ENCODE data around the gene ATF6. TPM values are rescaled to one million over a fixed set of nuclear protein-coding genes. Genes with fewer than 3 reads are reported as not detected.
A peak's percentile ranks its signal among the peaks of the same experiment; 100 is the strongest.
"Not testable (repeated sequence)": the region's sequence is repeated elsewhere in the genome, so short reads cannot be mapped to it uniquely, and the experiment has no call there.

Gene ATF6
- total RNA-seq, 1 donor from 2014 or later: 29.6 TPM

DNA sequence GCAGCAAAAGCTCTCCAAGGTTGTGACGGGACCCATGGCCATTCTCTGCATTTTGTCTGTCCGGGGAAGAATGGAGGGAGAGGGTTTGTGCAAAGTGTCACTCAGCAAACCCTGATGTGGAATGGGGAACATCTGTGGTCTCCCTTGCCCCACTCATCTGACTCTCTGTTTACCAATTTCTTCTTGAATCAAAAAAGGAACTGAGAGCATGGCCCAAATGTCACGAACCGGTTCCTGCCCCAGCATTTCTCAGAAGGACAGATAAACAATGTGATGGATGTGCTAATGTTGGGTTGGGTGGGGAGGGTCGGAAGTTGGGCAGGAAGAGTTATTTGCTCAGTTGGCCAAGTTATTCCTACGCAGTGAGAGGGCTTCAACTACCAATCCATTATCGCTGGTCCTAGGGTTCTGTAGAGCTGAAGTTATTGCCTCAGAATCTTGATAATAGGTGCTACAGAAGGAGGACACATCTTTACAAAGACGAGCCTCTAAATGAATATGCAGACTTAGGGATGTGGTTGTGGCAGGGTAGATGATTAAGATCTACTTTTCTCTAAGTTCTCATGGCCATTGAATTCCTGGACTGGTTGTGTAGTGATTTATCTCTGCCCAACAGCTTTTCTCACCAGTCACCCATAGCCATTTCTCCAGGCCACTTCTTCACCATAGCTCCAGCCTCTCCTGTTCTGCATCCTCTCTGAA is 26.1 kb upstream of the ATF6 start:
- H3K36me3 Mint-ChIP-seq (ENCODE audit: low read depth): no peaks in the 10 kb centered on the region
- DNase-seq (ENCODE audit: low spot score): no peak
- no peak overlapping the region for H3K4me3 Mint-ChIP-seq (ENCODE audit: low read depth)
- intact Hi-C loops (cut with micrococcal nuclease): loop anchor here (2.0 to 5.0 kb wide), 4 partner anchors 13 to 199 kb away; no protein-coding TSS in a partner anchor
- peaks cover 53% of the 10 kb centered on the region for H3K4me1 Mint-ChIP-seq (ENCODE audit: low read depth)
- no peaks in the 10 kb centered on the region for H3K9me3 Mint-ChIP-seq
- peaks cover 24% of the 10 kb centered on the region for H3K27me3 Mint-ChIP-seq (ENCODE audit: low read depth)
- no peak overlapping the region for H3K27ac Mint-ChIP-seq

DNA sequence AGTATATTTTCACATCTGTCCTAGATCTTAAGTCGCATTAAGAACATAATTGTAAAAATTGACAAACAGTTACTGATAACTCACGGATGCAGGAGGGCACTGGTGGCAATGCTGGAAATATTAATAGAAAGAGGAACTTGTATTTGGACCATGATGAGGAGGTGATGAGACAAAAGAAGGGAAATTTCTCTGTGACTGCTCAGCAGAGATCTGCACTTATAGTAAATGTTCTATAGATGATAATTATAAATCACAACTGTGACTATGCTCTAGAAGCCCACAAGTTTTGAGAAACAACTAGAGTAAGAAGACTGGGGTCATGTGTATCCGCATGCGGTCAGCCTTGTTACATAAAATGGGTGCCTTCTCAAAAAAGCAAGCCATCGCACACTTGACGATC is 25.2 kb upstream of the ATF6 start:
- H3K4me1 Mint-ChIP-seq (ENCODE audit: low read depth): peaks cover 55% of the 10 kb centered on the region
- intact Hi-C loops (cut with micrococcal nuclease): loop anchor here (1.0 to 5.0 kb wide), 5 partner anchors 14 to 254 kb away; no protein-coding TSS in a partner anchor

DNA sequence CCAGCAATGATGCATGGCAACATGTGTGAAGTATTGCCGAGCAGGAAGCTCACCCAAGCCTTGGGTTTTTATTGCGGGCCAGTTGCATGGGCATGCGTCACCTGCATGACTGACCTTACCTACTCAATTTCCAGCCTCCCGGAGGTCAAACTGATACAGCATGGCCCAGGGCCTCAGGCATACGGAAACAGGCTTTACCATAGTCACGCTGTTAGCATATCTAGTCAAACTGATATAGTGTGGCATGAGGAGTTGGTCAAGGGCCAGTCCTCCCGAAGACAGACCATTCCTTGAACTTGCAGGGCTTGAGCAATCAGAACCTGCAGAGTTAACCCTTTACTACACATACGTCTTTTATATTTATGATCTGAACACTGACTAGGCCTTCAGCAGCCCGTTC is 22.9 kb upstream of the ATF6 start:
- Mint-ChIP-seq H3K27ac (no peak overlapping the region), H3K4me3 (ENCODE audit: low read depth) (no peak overlapping the region), H3K27me3 (ENCODE audit: low read depth) (peaks cover 20% of the 10 kb centered on the region), H3K4me1 (ENCODE audit: low read depth) (peaks cover 53% of the 10 kb centered on the region), H3K36me3 (ENCODE audit: low read depth) (no peaks in the 10 kb centered on the region), H3K9me3 (no peaks in the 10 kb centered on the region)
- intact Hi-C loops (cut with micrococcal nuclease): loop anchor here (5.0 kb wide), 2 partner anchors 96 to 176 kb away; no protein-coding TSS in a partner anchor
- DNase-seq (ENCODE audit: low spot score): no peak

More for the DNA sequence above, 25.2 kb upstream of the ATF6 start:
- Mint-ChIP-seq H3K27ac (no peak overlapping the region), H3K4me3 (ENCODE audit: low read depth) (no peak overlapping the region), H3K27me3 (ENCODE audit: low read depth) (peaks cover 21% of the 10 kb centered on the region), H3K36me3 (ENCODE audit: low read depth) (no peaks in the 10 kb centered on the region), H3K9me3 (no peaks in the 10 kb centered on the region)
- no peak for DNase-seq (ENCODE audit: low spot score)

DNA sequence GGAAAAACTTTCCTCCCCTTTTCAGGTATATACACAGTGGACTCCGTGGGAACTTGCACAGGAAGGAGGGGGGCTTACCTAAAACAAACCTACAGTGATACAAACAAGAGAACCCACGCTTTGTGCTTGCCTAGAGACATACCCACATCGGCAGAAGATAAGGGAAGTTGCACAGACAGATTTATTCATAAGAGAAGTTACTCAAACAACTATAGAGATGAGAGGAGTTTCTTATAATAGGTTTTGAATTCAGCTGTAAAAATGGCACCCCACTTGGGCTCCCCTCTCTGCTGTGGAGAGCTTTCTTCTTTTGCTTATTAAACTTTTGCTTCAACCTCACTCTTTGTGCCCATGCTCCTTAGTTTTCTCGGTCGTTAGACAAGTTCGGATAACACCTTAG is 18.3 kb upstream of the ATF6 start:
- Mint-ChIP-seq H3K27ac (no peak overlapping the region), H3K9me3 (no peaks in the 10 kb centered on the region), H3K4me3 (ENCODE audit: low read depth) (no peak overlapping the region), H3K4me1 (ENCODE audit: low read depth) (peaks cover 51% of the 10 kb centered on the region), H3K36me3 (ENCODE audit: low read depth) (peaks cover 22% of the 10 kb centered on the region), H3K27me3 (ENCODE audit: low read depth) (peaks cover 13% of the 10 kb centered on the region)
- no peak for DNase-seq (ENCODE audit: low spot score)
- intact Hi-C loops (cut with micrococcal nuclease): no loop called here

DNA sequence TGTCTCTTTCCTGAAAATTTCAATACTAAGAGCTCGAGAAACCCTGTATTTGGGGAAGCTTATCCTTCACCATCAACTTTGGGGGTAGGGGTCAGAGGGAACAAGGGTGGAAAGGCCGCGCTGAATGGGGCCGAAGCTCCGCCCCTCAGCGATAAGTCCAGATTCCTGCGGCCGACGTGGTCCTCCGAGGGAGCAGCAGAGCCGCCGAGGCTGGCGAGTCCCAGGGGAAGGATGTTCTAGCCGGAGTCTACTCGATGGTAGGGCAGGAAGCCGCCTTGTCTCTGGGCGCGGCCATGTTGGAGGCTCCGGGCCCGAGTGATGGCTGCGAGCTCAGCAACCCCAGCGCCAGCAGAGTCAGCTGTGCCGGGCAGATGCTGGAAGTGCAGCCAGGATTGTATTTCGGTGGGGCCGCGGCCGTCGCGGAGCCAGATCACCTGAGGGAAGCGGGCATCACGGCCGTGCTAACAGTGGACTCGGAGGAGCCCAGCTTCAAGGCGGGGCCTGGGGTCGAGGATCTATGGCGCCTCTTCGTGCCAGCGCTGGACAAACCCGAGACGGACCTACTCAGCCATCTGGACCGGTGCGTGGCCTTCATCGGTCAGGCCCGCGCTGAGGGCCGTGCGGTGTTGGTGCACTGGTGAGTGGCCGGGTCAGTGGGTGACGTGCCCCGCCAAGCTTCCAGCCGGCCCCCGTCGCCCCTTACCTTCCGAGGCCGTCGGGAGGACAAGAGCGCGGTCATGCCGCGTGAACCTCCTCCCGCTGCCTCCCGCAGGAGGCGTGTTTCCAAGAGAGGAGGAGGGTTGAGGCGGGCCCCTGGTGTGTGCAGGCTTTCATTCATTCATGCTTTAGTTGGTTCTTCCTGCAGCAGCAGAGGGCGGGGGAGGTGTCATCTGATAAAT is 16.4 kb upstream of the ATF6 start, which contains the start of gene DUSP12:
TSS of gene DUSP12 (plus strand) at position 278 of the 899 bp plus-strand sequence. CDS start at position 294, 16 bp downstream.
- Mint-ChIP-seq H3K36me3 (ENCODE audit: low read depth) (peaks cover 42% of the 10 kb centered on the region), H3K4me1 (ENCODE audit: low read depth) (peaks cover 39% of the 10 kb centered on the region), H3K4me3 (ENCODE audit: low read depth) (peak within 1 kb of the TSS; percentile 99), H3K27ac (peak within 1 kb of the TSS; percentile 99), H3K9me3 (peaks cover 10% of the 10 kb centered on the region), H3K27me3 (ENCODE audit: low read depth) (peaks cover 11% of the 10 kb centered on the region)
- intact Hi-C loops (cut with micrococcal nuclease): loop anchor here (1.0 kb wide), 1 partner anchor 17 kb away; the partner anchor contains the start of gene ATF6
- DNase-seq (ENCODE audit: low spot score): peak; percentile 83

DNA sequence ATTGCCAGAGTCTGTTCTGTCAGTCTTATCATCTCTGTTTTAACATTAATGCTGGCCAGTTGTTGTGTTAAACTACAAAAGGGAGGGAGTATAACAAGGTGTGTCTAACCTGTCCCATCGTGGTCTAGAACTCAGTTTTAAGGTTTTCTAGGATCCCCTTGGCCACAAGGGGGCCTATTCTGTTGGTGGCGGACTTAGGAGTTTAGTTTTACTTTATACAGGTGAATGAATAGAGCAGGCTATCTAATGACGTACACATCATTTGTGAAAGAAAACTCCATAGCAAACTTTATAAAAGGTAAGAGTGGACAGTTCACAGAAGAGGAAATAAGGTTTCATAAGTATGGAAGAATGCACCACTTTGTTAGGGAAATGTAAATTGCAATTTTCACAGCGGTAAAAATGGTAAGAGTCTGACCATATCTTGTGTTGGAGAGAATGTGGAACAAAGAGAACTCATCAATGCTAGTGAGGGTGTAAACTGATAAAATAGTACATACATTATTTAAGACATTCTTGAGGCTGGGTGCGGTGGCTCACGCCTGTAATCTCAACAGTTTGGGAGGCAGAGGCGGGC is 2.5 kb upstream of the ATF6 start:
- peaks cover 10% of the 10 kb centered on the region for H3K36me3 Mint-ChIP-seq (ENCODE audit: low read depth)

DNA sequence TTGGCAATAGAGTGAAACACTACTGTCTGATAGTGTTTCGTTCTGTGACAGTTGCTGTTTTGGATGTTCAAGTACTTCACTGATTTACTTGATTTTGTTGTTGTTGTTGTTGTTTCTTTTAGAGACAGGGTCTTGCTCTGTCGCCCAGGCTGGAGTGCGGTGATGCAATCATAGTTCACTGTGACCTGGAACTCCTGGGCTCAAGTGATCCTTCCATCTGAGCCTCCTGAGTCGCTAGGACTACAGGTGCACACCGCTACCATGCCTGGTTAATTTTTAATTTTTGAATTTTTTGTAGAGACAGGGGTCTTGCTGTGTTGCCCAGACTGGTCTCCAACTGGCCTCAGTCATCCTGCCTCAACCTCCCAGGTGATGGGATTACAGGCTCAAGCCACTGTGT is 2.3 kb downstream of the ATF6 start:
- Mint-ChIP-seq H3K4me3 (ENCODE audit: low read depth) (peak overlapping the region; percentile 97), H3K4me1 (ENCODE audit: low read depth) (peaks cover 30% of the 10 kb centered on the region), H3K27me3 (ENCODE audit: low read depth) (no peaks in the 10 kb centered on the region), H3K9me3 (no peaks in the 10 kb centered on the region), H3K36me3 (ENCODE audit: low read depth) (peaks cover 5% of the 10 kb centered on the region), H3K27ac (no peak overlapping the region)
- no peak for DNase-seq (ENCODE audit: low spot score)
- intact Hi-C loops (cut with micrococcal nuclease): loop anchor here (10.0 kb wide), 1 partner anchor 266 kb away; no protein-coding TSS in a partner anchor

More for the DNA sequence above, 2.5 kb upstream of the ATF6 start:
- H3K27ac Mint-ChIP-seq: peak overlapping the region; percentile 43
- intact Hi-C loops (cut with micrococcal nuclease): loop anchor here (10.0 kb wide), 1 partner anchor 271 kb away; no protein-coding TSS in a partner anchor
- H3K4me3 Mint-ChIP-seq (ENCODE audit: low read depth): peak overlapping the region; percentile 61
- H3K9me3 Mint-ChIP-seq: no peaks in the 10 kb centered on the region
- peaks cover 35% of the 10 kb centered on the region for H3K4me1 Mint-ChIP-seq (ENCODE audit: low read depth)
- no peaks in the 10 kb centered on the region for H3K27me3 Mint-ChIP-seq (ENCODE audit: low read depth)
- no peak for DNase-seq (ENCODE audit: low spot score)

DNA sequence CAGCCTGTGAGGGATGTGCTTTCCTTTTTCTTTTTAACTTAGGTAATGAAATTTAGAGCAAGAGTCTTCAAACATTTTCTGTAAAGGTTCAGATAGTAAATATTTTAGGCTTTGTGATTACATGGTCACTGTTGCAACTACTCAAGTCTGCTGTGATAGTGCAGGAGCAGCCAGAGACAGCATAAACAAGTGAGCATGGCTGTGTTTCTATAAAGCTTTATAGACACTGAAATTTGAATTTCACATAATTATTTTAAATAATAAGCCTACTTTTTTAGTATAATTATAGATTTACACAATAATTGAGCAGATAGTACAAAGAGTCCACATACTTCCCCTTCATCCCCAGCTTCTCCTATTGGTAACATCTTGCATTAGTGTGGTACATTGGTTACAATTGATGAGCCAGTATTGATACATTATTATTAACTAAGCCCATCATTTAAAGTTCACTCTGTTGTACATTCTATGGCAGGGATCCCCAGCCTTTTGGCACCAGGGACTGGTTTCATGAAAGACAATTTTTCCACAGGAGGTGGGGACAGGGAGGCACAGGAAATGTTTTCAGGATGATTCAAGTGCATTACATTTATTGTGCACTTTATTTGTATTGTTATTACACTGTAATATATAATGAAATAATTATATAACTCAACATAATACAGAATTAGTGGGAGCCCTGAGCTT is 3.0 kb downstream of the ATF6 start:
- Mint-ChIP-seq H3K27ac (no peak overlapping the region), H3K4me1 (ENCODE audit: low read depth) (peaks cover 30% of the 10 kb centered on the region), H3K27me3 (ENCODE audit: low read depth) (no peaks in the 10 kb centered on the region), H3K4me3 (ENCODE audit: low read depth) (no peak overlapping the region), H3K36me3 (ENCODE audit: low read depth) (peaks cover 5% of the 10 kb centered on the region), H3K9me3 (no peaks in the 10 kb centered on the region)
- intact Hi-C loops (cut with micrococcal nuclease): loop anchor here (10.0 kb wide), 1 partner anchor 266 kb away; no protein-coding TSS in a partner anchor
- DNase-seq (ENCODE audit: low spot score): no peak

DNA sequence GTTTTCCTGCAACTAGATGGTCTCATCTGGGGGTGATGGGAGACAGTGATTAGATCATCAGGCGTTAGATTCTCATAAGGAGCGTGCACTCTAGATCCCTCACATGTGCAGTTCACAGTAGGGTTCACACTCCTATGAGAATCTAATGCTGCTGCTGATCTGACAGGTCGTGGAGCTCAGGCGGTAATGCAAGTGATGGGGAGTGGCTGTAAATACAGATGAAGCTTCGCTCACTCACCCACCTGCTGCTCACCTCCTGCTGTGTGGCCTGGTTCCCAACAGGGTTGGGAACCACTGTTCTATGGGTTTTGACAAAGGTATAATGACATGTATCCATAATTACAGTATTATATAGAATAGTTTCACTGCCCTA is 3.5 kb downstream of the ATF6 start:
- not testable (repeated sequence) for H3K4me3 Mint-ChIP-seq (ENCODE audit: low read depth); H3K9me3 Mint-ChIP-seq; H3K36me3 Mint-ChIP-seq (ENCODE audit: low read depth); H3K27ac Mint-ChIP-seq; H3K27me3 Mint-ChIP-seq (ENCODE audit: low read depth); DNase-seq (ENCODE audit: low spot score)
- intact Hi-C loops (cut with micrococcal nuclease): loop anchor here (5.0 to 10.0 kb wide), 2 partner anchors 193 to 265 kb away; no protein-coding TSS in a partner anchor
- H3K4me1 Mint-ChIP-seq (ENCODE audit: low read depth): peaks cover 30% of the 10 kb centered on the region

DNA sequence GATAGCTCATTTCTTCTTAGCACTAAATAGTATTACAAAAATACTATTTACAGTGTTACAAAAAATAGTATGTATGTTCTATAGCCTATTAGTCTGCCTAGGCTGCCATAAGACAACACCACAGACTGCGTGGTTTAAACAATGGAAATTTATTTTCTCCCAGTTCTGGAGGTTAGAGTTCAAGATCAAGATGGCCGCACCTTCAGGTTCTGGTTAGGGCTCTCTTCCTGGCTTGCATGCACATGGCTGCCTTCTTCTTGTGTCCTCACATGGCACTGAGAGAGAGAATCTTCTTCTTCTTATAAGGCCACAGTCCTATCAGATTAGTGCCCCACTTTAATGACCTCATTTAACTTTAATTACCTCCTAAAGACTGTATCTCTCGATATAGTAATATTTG is 4.1 kb downstream of the ATF6 start:
- Mint-ChIP-seq H3K27me3 (ENCODE audit: low read depth) (no peaks in the 10 kb centered on the region), H3K36me3 (ENCODE audit: low read depth) (peaks cover 5% of the 10 kb centered on the region), H3K9me3 (no peaks in the 10 kb centered on the region), H3K4me1 (ENCODE audit: low read depth) (peaks cover 30% of the 10 kb centered on the region), H3K27ac (peak overlapping the region; percentile 50), H3K4me3 (ENCODE audit: low read depth) (peak overlapping the region; percentile 36)
- intact Hi-C loops (cut with micrococcal nuclease): loop anchor here (5.0 kb wide), 1 partner anchor 192 kb away; no protein-coding TSS in a partner anchor
- DNase-seq (ENCODE audit: low spot score): no peak

DNA sequence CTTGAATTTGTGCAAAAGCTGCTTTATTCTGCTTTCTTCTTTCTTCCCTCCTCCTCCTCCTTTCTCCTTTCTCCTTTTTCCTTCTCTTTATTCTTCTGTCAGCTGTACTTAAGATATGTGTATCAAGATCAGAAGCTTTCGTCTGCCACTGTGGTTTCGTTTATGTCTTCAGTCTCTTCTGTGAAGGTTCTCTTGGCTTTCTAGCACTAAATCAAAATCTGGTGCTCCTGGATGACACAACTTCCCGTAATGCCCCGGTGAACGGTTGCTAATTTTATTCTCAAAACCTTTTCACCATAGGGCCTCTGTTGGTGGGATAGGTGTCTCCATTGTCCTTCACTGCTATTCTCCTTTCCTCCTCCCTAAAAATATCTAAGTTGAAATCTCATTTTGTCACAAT is 5.0 kb downstream of the ATF6 start:
- no peak for DNase-seq (ENCODE audit: low spot score)
- H3K4me3 Mint-ChIP-seq (ENCODE audit: low read depth): no peak overlapping the region
- no peak overlapping the region for H3K27ac Mint-ChIP-seq
- no peaks in the 10 kb centered on the region for H3K9me3 Mint-ChIP-seq
- intact Hi-C loops (cut with micrococcal nuclease): loop anchor here (5.0 kb wide), 1 partner anchor 191 kb away; no protein-coding TSS in a partner anchor
- H3K27me3 Mint-ChIP-seq (ENCODE audit: low read depth): no peaks in the 10 kb centered on the region
- H3K36me3 Mint-ChIP-seq (ENCODE audit: low read depth): peaks cover 5% of the 10 kb centered on the region
- peaks cover 30% of the 10 kb centered on the region for H3K4me1 Mint-ChIP-seq (ENCODE audit: low read depth)

DNA sequence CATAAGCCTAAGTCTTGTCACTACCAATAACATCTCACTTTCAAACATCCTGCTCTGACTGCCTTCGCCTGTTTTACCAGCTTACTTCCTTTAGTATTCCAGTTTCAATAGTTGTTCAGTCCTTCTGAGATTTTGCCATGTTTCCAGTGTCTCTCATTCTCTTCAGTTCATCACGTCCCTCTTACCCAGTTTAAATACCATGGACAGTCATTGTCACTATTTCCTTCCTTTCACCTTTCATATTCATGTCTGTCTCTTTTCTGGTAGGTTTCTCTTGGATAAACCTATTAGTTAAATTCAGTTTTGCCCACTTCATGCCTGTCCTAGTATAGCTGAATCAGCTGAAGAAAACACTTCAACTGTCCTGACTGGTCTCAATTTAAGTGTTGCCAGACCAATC is 5.9 kb downstream of the ATF6 start:
- peaks cover 28% of the 10 kb centered on the region for H3K4me1 Mint-ChIP-seq (ENCODE audit: low read depth)
- no peak overlapping the region for H3K27ac Mint-ChIP-seq
- H3K4me3 Mint-ChIP-seq (ENCODE audit: low read depth): no peak overlapping the region
- H3K9me3 Mint-ChIP-seq: no peaks in the 10 kb centered on the region
- intact Hi-C loops (cut with micrococcal nuclease): loop anchor here (2.0 to 5.0 kb wide), 2 partner anchors 17 to 190 kb away; no protein-coding TSS in a partner anchor
- peaks cover 5% of the 10 kb centered on the region for H3K36me3 Mint-ChIP-seq (ENCODE audit: low read depth)
- H3K27me3 Mint-ChIP-seq (ENCODE audit: low read depth): no peaks in the 10 kb centered on the region
- DNase-seq (ENCODE audit: low spot score): no peak
